Smooth muscle cell (in vitro differentiated cells): Measurements from ENCODE around the gene SPP1. TPM values are rescaled to one million over a fixed set of nuclear protein-coding genes. Genes with fewer than 3 reads are reported as not detected.

Source experiments
- DNase-seq: peaks from one replicate; lab custom pipeline; 2025; ENCODE audit not compliant: unreplicated experiment; lab: John Stamatoyannopoulos, UW
- H2AFZ ChIP-seq: fragments of 200-600 bp; sonication (generic); 2 replicates; pipeline ENCODE4 v1.6.0; 2016; ENCODE audit warnings: antibody characterized with exemption, low read depth, mild to moderate bottlenecking
- H3F3A ChIP-seq: fragments of 200-600 bp; sonication (generic); 2 replicates; pipeline ENCODE4 v1.6.0; 2017; ENCODE audit warnings: antibody characterized with exemption, low read depth
- H3K27ac ChIP-seq: fragments of 200-600 bp; sonication (generic); 2 replicates; pipeline ENCODE4 v1.5.1; 2016; ENCODE audit warnings: low read depth, mild to moderate bottlenecking
- H3K27me3 ChIP-seq: fragments of 200-600 bp; sonication (generic); 2 replicates; pipeline ENCODE4 v1.6.1; 2016; ENCODE audit warnings: low read depth, mild to moderate bottlenecking
- H3K36me3 ChIP-seq: fragments of 200-600 bp; sonication (generic); 2 replicates; pipeline ENCODE4 v1.5.1; 2016; ENCODE audit warnings: low read depth
- H3K4me1 ChIP-seq: fragments of 200-600 bp; sonication (generic); 2 replicates; pipeline ENCODE4 v1.5.1; 2016; ENCODE audit warnings: low read depth
- H3K4me2 ChIP-seq: fragments of 200-600 bp; sonication (generic); 2 replicates; pipeline ENCODE4 v1.6.0; 2016; ENCODE audit warnings: mild to moderate bottlenecking
- H3K4me3 ChIP-seq: fragments of 200-600 bp; sonication (generic); 2 replicates; pipeline ENCODE4 v1.5.1; 2016; ENCODE audit warnings: mild to moderate bottlenecking
- H3K79me2 ChIP-seq: fragments of 200-600 bp; sonication (generic); 2 replicates; pipeline ENCODE4 v1.6.0; 2016; ENCODE audit warnings: low read depth, mild to moderate bottlenecking
- H3K9ac ChIP-seq: fragments of 200-600 bp; sonication (generic); 2 replicates; pipeline ENCODE4 v1.6.0; 2016; ENCODE audit warnings: low read depth
- H3K9me3 ChIP-seq: fragments of 200-600 bp; sonication (generic); replicated peaks from 2 replicates; pipeline ENCODE4 v1.5.1; 2016; ENCODE audit warnings: low read depth
- H4K20me1 ChIP-seq: fragments of 200-600 bp; sonication (generic); 2 replicates; pipeline ENCODE4 v1.6.0; 2016; ENCODE audit warnings: low read depth
- CTCF ChIP-seq: fragments of 200-600 bp; sonication (generic); IDR thresholded peaks from 2 replicates; pipeline ENCODE4 v1.5.1; 2017; ENCODE audit warnings: borderline replicate concordance, mild to moderate bottlenecking, antibody characterized with exemption; ENCODE audit not compliant: insufficient read depth, poor library complexity, severe bottlenecking
- WGBS: methylation state at CpG from one replicate; pipeline ENCODE4 v1.1.7; 2016; ENCODE audit warnings: low lambda C conversion rate; 5-methylcytosine and 5-hydroxymethylcytosine counted together
- polyA plus RNA-seq: library from polyadenylated mRNA; unstranded; fragments of >200 nt; fragmentation: Nextera tagmentation; extraction: Ambion mirVana; gene quantifications from 2 replicates; pipeline ENCODE4 v1.2.1, GENCODE V29; 2016
- total RNA-seq: library from RNA; depleted of rRNA; stranded (reverse); fragments of >200 nt; gene quantifications from 2 replicates; pipeline ENCODE4 v1.2.3, GENCODE V29; 2014

SPP1 gene
- total and polyA plus RNA-seq, 2 experiments from 2014 or later: 16.2 to 37.3 TPM

GRCh38 chr4:87950936-87951511 lies 24.5 kb upstream of the SPP1 start:
- no peaks in the 10 kb centered on the region for H4K20me1 ChIP-seq
- no peak overlapping the region for H3K4me3 ChIP-seq
- no peaks in the 10 kb centered on the region for H3K27me3 ChIP-seq
- H3K36me3 ChIP-seq: no peaks in the 10 kb centered on the region
- H3K79me2 ChIP-seq: no peaks in the 10 kb centered on the region
- no peak for TF ChIP-seq CTCF
- 93% methylated on average over 3 of the region's 3 CpGs for WGBS
- H3F3A ChIP-seq: no peaks in the 10 kb centered on the region
- no peaks in the 10 kb centered on the region for H3K4me1 ChIP-seq
- H3K27ac ChIP-seq: no peak overlapping the region
- DNase-seq: no peak
- no peaks in the 10 kb centered on the region for H3K9me3 ChIP-seq
- no peak overlapping the region for H3K4me2 ChIP-seq
- no peak overlapping the region for H2AFZ ChIP-seq
- no peak overlapping the region for H3K9ac ChIP-seq

DNA sequence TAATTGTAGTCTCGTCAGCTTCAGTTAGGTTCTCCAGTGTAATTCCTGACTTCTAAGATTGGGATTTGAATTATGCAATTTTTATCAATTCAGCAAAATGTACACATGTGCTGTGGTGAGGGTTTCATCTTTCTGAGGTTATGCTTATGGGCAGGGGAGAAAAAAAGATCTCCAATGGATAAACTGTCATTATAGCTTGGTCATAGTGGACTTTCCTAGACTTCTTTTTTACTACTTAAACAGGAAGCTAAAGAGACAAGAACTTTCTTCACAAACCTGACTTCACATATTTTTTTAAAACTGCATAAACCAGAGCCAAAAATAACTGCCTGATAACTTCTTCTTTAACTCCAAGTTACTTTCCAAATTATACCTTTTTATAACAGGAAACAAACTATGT lies 21.7 kb upstream of the SPP1 start:
- Histone ChIP-seq H3K27me3 (no peaks in the 10 kb centered on the region), H3K4me2 (no peak overlapping the region), H3K27ac (no peak overlapping the region), H3K9me3 (no peaks in the 10 kb centered on the region), H3K9ac (no peak overlapping the region), H3F3A (no peaks in the 10 kb centered on the region), H3K4me1 (no peaks in the 10 kb centered on the region), H3K36me3 (no peaks in the 10 kb centered on the region), H4K20me1 (no peaks in the 10 kb centered on the region), H2AFZ (no peak overlapping the region), H3K4me3 (no peak overlapping the region), H3K79me2 (no peaks in the 10 kb centered on the region)
- DNase-seq: no peak
- WGBS: 75% methylated on average over 1 of the region's 1 CpG
- TF ChIP-seq CTCF: no peak

- H4K20me1 ChIP-seq: no peaks in the 10 kb centered on the region
- H3K36me3 ChIP-seq: no peaks in the 10 kb centered on the region
- H2AFZ ChIP-seq: no peak overlapping the region
- DNase-seq: no peak
- no peak for TF ChIP-seq CTCF
- H3F3A ChIP-seq: no peaks in the 10 kb centered on the region
- H3K4me1 ChIP-seq: no peaks in the 10 kb centered on the region
- no peaks in the 10 kb centered on the region for H3K79me2 ChIP-seq
- WGBS: 94% methylated on average over 3 of the region's 3 CpGs
- no peak overlapping the region for H3K4me2 ChIP-seq
- H3K9me3 ChIP-seq: no peaks in the 10 kb centered on the region
- H3K27me3 ChIP-seq: no peaks in the 10 kb centered on the region
- no peak overlapping the region for H3K4me3 ChIP-seq
- H3K9ac ChIP-seq: no peak overlapping the region
- H3K27ac ChIP-seq: no peak overlapping the region
These were observed 19.0 kb upstream of the SPP1 start for GRCh38 chr4:87956501-87956900.

- no peak overlapping the region for H3K27ac ChIP-seq
- H3K9me3 ChIP-seq: no peaks in the 10 kb centered on the region
- H3K36me3 ChIP-seq: no peaks in the 10 kb centered on the region
- DNase-seq: no peak
- H3K27me3 ChIP-seq: no peaks in the 10 kb centered on the region
- no peak overlapping the region for H3K4me3 ChIP-seq
- no peak overlapping the region for H3K9ac ChIP-seq
- H3K79me2 ChIP-seq: no peaks in the 10 kb centered on the region
- no peaks in the 10 kb centered on the region for H3K4me1 ChIP-seq
- no peak overlapping the region for H2AFZ ChIP-seq
- H3F3A ChIP-seq: no peaks in the 10 kb centered on the region
- no peak overlapping the region for H3K4me2 ChIP-seq
- WGBS: 81% methylated on average over 1 of the region's 1 CpG
- no peak for TF ChIP-seq CTCF
- no peaks in the 10 kb centered on the region for H4K20me1 ChIP-seq
These were observed 18.5 kb upstream of the SPP1 start for GRCh38 chr4:87957061-87957460.
